ENCODE data around the gene ATRAID.
A peak's percentile ranks its signal among the peaks of the same experiment; 100 is the strongest.

The ATRAID gene

DNA sequence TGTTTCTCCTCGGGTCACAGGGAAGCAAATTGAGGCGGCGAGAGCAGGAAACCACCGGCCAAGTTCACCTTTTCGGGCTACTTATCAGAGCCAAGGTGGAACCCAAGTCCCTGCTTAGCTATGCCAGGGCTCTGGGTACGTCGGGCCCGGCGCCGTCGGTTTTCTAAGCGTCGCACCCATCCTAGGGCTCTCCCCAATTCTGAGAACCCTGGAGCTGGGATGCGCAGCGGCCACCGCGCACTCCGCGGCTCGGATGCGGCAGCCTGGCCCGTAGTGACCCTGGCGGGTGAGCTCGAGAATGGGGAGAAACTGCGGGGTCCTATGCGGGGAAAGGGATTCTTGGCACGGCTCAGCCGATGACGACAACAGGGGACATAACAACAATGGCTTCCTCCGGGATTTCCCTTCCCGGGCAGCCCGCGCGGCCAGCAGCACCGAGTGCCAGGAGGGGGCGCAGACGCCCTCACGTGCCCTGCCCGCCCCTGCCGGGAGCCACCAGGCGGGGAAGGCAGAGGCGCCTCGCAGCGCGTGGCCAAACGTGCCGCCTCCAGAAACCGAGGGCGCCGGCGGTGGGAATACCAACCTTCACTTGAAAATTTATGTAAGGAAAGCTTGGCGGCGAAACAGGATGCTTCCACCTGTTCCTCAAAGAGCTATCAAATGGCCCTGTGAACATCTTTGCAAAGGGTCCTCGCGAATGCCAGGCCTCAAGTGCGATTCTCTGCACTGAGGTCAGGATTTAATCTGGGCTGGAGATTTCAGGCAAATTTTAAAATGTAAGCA is 53.1 kb downstream of the ATRAID start:
- no peaks in the 10 kb centered on the region for H3K9me2 ChIP-seq (replicated peaks; ENCODE audit: insufficient read depth, low read length)
- no peaks in the 10 kb centered on the region for H3K36me3 ChIP-seq (replicated peaks; ENCODE audit: insufficient read depth, low read length)
- TF ChIP-seq EZH2 (optimal IDR thresholded peaks at IDR 0.05; ENCODE audit: low read depth, low read length), result no peak
- TF ChIP-seq, protein P1, sequence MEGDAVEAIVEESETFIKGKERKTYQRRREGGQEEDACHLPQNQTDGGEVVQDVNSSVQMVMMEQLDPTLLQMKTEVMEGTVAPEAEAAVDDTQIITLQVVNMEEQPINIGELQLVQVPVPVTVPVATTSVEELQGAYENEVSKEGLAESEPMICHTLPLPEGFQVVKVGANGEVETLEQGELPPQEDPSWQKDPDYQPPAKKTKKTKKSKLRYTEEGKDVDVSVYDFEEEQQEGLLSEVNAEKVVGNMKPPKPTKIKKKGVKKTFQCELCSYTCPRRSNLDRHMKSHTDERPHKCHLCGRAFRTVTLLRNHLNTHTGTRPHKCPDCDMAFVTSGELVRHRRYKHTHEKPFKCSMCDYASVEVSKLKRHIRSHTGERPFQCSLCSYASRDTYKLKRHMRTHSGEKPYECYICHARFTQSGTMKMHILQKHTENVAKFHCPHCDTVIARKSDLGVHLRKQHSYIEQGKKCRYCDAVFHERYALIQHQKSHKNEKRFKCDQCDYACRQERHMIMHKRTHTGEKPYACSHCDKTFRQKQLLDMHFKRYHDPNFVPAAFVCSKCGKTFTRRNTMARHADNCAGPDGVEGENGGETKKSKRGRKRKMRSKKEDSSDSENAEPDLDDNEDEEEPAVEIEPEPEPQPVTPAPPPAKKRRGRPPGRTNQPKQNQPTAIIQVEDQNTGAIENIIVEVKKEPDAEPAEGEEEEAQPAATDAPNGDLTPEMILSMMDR (IDR thresholded peaks at IDR 0.05; ENCODE audit: low read length), result peak; percentile 52
- no peak for TF ChIP-seq EZH2phosphoT487 (IDR thresholded peaks at IDR 0.05; ENCODE audit: low read length)
- peaks cover 52% of the 10 kb centered on the region for H3K27me3 ChIP-seq (replicated peaks; ENCODE audit: insufficient read depth, low read length)
- H3F3A ChIP-seq (ENCODE audit: insufficient read depth, low read length), result no peaks in the 10 kb centered on the region
- H3K9ac ChIP-seq (ENCODE audit: low read length), result no peak overlapping the region
- peak overlapping the region; percentile 81 for H3K4me2 ChIP-seq (ENCODE audit: low read depth, low read length)
- peak overlapping the region; percentile 65 for H3K4me3 ChIP-seq (ENCODE audit: low read length)
- no peaks in the 10 kb centered on the region for H3K9me3 ChIP-seq (replicated peaks; ENCODE audit: insufficient read depth, low read length)
- H3K79me2 ChIP-seq (ENCODE audit: low read length), result no peaks in the 10 kb centered on the region
- H4K20me1 ChIP-seq (ENCODE audit: insufficient read depth, low read length), result no peaks in the 10 kb centered on the region
- no peak overlapping the region for H3K27ac ChIP-seq (ENCODE audit: low read length)
- peaks cover 5% of the 10 kb centered on the region; the same call in 1 of the 2 replicates for H3K4me1 ChIP-seq (ENCODE audit: low read length)
- peak; percentile 58 for DNase-seq
- peak overlapping the region; percentile 87 for H2AFZ ChIP-seq (ENCODE audit: low read length)

DNA sequence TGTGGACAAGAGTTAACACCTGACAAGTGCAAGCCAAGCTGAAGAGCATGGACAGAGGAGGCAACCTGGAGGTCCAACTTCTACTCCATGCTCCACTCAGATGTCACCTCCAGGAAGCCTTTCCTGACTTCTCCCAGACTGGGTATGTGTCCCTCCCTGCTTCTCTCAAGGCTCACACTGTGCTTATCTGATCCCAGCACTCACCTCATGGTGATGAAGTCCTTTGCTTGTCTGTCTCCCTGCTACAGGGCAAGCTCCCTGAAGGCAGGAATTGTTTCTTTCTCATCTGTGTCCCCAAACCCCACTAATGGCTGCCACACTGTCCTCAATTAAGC is 53.7 kb downstream of the ATRAID start:
- Histone ChIP-seq H3K27me3 (replicated peaks; ENCODE audit: insufficient read depth, low read length) (peaks cover 49% of the 10 kb centered on the region), H4K20me1 (ENCODE audit: insufficient read depth, low read length) (no peaks in the 10 kb centered on the region), H3K9me2 (replicated peaks; ENCODE audit: insufficient read depth, low read length) (no peaks in the 10 kb centered on the region), H3K27ac (ENCODE audit: low read length) (no peak overlapping the region), H3F3A (ENCODE audit: insufficient read depth, low read length) (no peaks in the 10 kb centered on the region), H3K79me2 (ENCODE audit: low read length) (no peaks in the 10 kb centered on the region), H3K9ac (ENCODE audit: low read length) (no peak overlapping the region), H3K4me3 (ENCODE audit: low read length) (no peak overlapping the region), H3K9me3 (replicated peaks; ENCODE audit: insufficient read depth, low read length) (no peaks in the 10 kb centered on the region), H3K36me3 (replicated peaks; ENCODE audit: insufficient read depth, low read length) (no peaks in the 10 kb centered on the region), H3K4me2 (ENCODE audit: low read depth, low read length) (peak overlapping the region; percentile 81; the same call in 1 of the 2 replicates), H3K4me1 (ENCODE audit: low read length) (peaks cover 5% of the 10 kb centered on the region; the same call in 1 of the 2 replicates), H2AFZ (ENCODE audit: low read length) (no peak overlapping the region)
- no peak for DNase-seq
- TF ChIP-seq, protein P1 (IDR thresholded peaks at IDR 0.05; ENCODE audit: low read length), result no peak
- no peak for TF ChIP-seq EZH2 (optimal IDR thresholded peaks at IDR 0.05; ENCODE audit: low read depth, low read length)
- TF ChIP-seq EZH2phosphoT487 (IDR thresholded peaks at IDR 0.05; ENCODE audit: low read length), result no peak
